ENCODE results near the gene CAPZB. TPM values are rescaled to one million over a fixed set of nuclear protein-coding genes. Genes with fewer than 3 reads are reported as not detected.

Gene CAPZB
- total RNA-seq, 1 donor from 2014 or later, result 334 TPM

- Mint-ChIP-seq H3K27me3 (no peaks in the 10 kb centered on the region), H3K27ac (peak overlapping the region; percentile 93), H3K4me3 (peak overlapping the region; percentile 76), H3K9me3 (no peaks in the 10 kb centered on the region), H3K4me1 (peaks cover 93% of the 10 kb centered on the region), H3K36me3 (ENCODE audit: low read depth) (peaks cover 45% of the 10 kb centered on the region)
- ATAC-seq (ENCODE audit: low read depth) (peak; percentile 74), DNase-seq (no peak)
- ChIA-PET POLR2A (interaction anchor here (0.6 to 5.9 kb wide), 9 partner anchors 9 to 226 kb away, joined by 3 to 38 read pairs (median 4); partner anchors contain the start of genes CAPZB, EMC1 and MRTO4), CTCF (interaction anchor here (0.9 to 2.0 kb wide), 3 partner anchors 9 to 23 kb away, joined by 3 to 7 read pairs (median 6); no protein-coding TSS in a partner anchor)
- no peak for TF ChIP-seq CTCF (IDR thresholded peaks at IDR 0.05)
- intact Hi-C loops (cut with micrococcal nuclease), result loop anchor here (1.0 to 5.0 kb wide), 4 partner anchors 8 to 87 kb away; no protein-coding TSS in a partner anchor
Measured at GRCh38 chr1:19477284-19478249, 7.8 kb downstream of the CAPZB start.

GRCh38 chr1:19476450-19477190 is 8.7 kb downstream of the CAPZB start:
- peak overlapping the region; percentile 93 for H3K27ac Mint-ChIP-seq
- intact Hi-C loops (cut with micrococcal nuclease), result loop anchor here (1.0 to 5.0 kb wide), 4 partner anchors 7 to 86 kb away; no protein-coding TSS in a partner anchor
- no peaks in the 10 kb centered on the region for H3K27me3 Mint-ChIP-seq
- POLR2A ChIA-PET, result interaction anchor here (0.7 to 5.9 kb wide), 8 partner anchors 8 to 225 kb away, joined by 3 to 38 read pairs (median 6); partner anchors contain the start of genes CAPZB, EMC1 and MRTO4
- peak overlapping the region; percentile 76 for H3K4me3 Mint-ChIP-seq
- DNase-seq (no peak), ATAC-seq (ENCODE audit: low read depth) (peak; percentile 81)
- H3K4me1 Mint-ChIP-seq, result peaks cover 92% of the 10 kb centered on the region
- H3K9me3 Mint-ChIP-seq, result no peaks in the 10 kb centered on the region
- peaks cover 48% of the 10 kb centered on the region for H3K36me3 Mint-ChIP-seq (ENCODE audit: low read depth)
- TF ChIP-seq CTCF (IDR thresholded peaks at IDR 0.05), result no peak
- CTCF ChIA-PET, result interaction anchor here (0.9 to 2.0 kb wide), 3 partner anchors 8 to 22 kb away, joined by 3 to 7 read pairs (median 6); no protein-coding TSS in a partner anchor

GRCh38 chr1:19475296-19475695 is 10.0 kb downstream of the CAPZB start:
- peaks cover 95% of the 10 kb centered on the region for H3K4me1 Mint-ChIP-seq
- intact Hi-C loops (cut with micrococcal nuclease), result loop anchor here (5.0 kb wide), 1 partner anchor 63 kb away; no protein-coding TSS in a partner anchor
- ChIA-PET POLR2A (interaction anchor here (0.9 kb wide), 1 partner anchor 10 kb away, joined by 4 read pairs; the partner anchor contains the start of gene CAPZB), CTCF (no interaction called here)
- H3K27me3 Mint-ChIP-seq, result no peaks in the 10 kb centered on the region
- peaks cover 58% of the 10 kb centered on the region for H3K36me3 Mint-ChIP-seq (ENCODE audit: low read depth)
- H3K4me3 Mint-ChIP-seq, result no peak overlapping the region
- ATAC-seq (ENCODE audit: low read depth) (no peak), DNase-seq (no peak)
- no peaks in the 10 kb centered on the region for H3K9me3 Mint-ChIP-seq
- H3K27ac Mint-ChIP-seq, result no peak overlapping the region
- TF ChIP-seq CTCF (IDR thresholded peaks at IDR 0.05), result no peak

- no peaks in the 10 kb centered on the region for H3K9me3 Mint-ChIP-seq
- DNase-seq, result no peak
- TF ChIP-seq CTCF (IDR thresholded peaks at IDR 0.05), result no peak
- intact Hi-C loops (cut with micrococcal nuclease), result no loop called here
- ATAC-seq (ENCODE audit: low read depth), result no peak
- no peaks in the 10 kb centered on the region for H3K27me3 Mint-ChIP-seq
- ChIA-PET POLR2A (interaction anchor here (0.6 to 0.7 kb wide), 3 partner anchors 14 to 159 kb away, joined by 3 to 6 read pairs (median 4); no protein-coding TSS in a partner anchor), CTCF (interaction anchor here (0.5 to 1.1 kb wide), 2 partner anchors 15 to 1690 kb away, joined by 3 to 4 read pairs; no protein-coding TSS in a partner anchor)
- peaks cover 48% of the 10 kb centered on the region for H3K36me3 Mint-ChIP-seq (ENCODE audit: low read depth)
- peaks cover 95% of the 10 kb centered on the region for H3K4me1 Mint-ChIP-seq
- no peak overlapping the region for H3K4me3 Mint-ChIP-seq
- peak overlapping the region; percentile 65 for H3K27ac Mint-ChIP-seq
Measured at GRCh38 chr1:19472174-19472573, 13.2 kb downstream of the CAPZB start.
